Spleen (tissue), 7 donors: Measurements from ENCODE around the gene BMP2K.

ENCODE experiments used
- CTCF ChIP-seq, 11 experiments: fragments of 200-600 bp in 7 of 11; fragments of 450-650 bp in 4 of 11; sonication (generic) in 4 of 11; IDR thresholded peaks in 8 of 11; conservative IDR thresholded peaks in 3 of 11; 1 replicate in 7 of 11; 2 replicates in 4 of 11; pipeline versions ENCODE4 v1.4.0 to v1.8.0; 2016 to 2021; ENCODE audit warnings: antibody characterized with exemption in 11 of 11, inconsistent platforms in 4 of 11, mild to moderate bottlenecking in 1 of 11
- POLR2A ChIP-seq, 3 donors: fragments of 450-650 bp; IDR thresholded peaks; one replicate each; pipeline ENCODE4 v1.5.1; 2017; ENCODE audit warnings: antibody characterized with exemption in 3 of 3, mild to moderate bottlenecking in 1 of 3
- POLR2AphosphoS5 ChIP-seq, 3 donors: sonication (generic); formaldehyde crosslinking; IDR thresholded peaks; one replicate each; pipeline ENCODE4 v1.5.1; 2017; ENCODE audit warnings: antibody characterized with exemption in 3 of 3
- donor health status: DM: no; HTN: no; CAD: no; lungs with moderate emphysema.
- donor health status: DM: no; HTN: no; CAD: no.
- donor health status: DM: no; HTN: no; CAD: no.

GRCh38 chr4:78767350-78767749 lies 8.8 kb upstream of the BMP2K start:
- TF ChIP-seq CTCF (IDR thresholded peaks at IDR 0.05 in 8 of 11, conservative IDR thresholded peaks at IDR 0.05 in 3 of 11) (no peak), POLR2AphosphoS5 (IDR thresholded peaks at IDR 0.05) (no peak), POLR2A (IDR thresholded peaks at IDR 0.05) (no peak)
